Iris pigment epithelial cell (primary cell): Measurements from ENCODE around the gene WWOX.
"Not testable (repeated sequence)": the region's sequence is repeated elsewhere in the genome, so short reads cannot be mapped to it uniquely, and the experiment has no call there.

Experiments used
- DNase-seq: peaks from one replicate; pipeline ENCODE4 v3.0.0-alpha.2; 2011; ENCODE audit warnings: low read depth

The WWOX gene

DNA sequence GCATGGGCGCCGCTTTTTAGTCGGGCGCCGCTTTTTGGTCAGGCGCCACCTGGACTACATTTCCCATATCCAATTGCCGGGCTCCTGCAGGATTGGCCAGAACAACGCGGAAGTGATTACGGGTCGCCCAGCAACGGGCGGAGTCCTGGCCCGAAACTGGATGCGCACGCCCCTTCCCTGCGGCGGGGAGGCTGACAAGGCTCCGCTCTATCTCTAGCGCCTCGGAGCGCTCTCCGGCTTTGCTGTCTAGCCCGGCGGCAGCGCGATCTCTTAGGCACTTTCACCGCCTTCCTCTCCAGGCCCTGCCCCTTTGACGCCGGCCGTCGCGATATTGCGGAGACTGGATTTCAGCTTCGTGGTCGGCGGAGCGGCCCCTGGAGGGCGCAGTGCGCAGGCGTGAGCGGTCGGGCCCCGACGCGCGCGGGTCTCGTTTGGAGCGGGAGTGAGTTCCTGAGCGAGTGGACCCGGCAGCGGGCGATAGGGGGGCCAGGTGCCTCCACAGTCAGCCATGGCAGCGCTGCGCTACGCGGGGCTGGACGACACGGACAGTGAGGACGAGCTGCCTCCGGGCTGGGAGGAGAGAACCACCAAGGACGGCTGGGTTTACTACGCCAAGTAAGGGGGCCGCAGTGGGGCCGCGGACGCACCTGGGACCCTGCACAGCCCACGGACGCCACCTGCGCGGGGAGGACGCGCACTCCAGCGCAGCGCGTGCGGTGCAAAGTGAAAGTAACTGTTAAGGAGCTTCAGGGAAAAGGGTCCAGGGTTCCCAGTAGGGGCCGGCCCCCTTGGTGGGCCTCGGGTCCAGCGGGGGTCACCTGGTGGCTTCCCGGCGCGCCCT, at the start of gene WWOX:
TSS of gene WWOX (plus strand) at position 384 of the 841 bp plus-strand sequence.
- peak; percentile 99 for DNase-seq

GRCh38 chr16:78050734-78051400, 48.6 kb upstream of the WWOX start:
- DNase-seq, result no peak

GRCh38 chr16:78057803-78058564, 41.5 kb upstream of the WWOX start:
- DNase-seq, result no peak

GRCh38 chr16:78059806-78060205, 39.6 kb upstream of the WWOX start:
- DNase-seq, result not testable (repeated sequence)

DNA sequence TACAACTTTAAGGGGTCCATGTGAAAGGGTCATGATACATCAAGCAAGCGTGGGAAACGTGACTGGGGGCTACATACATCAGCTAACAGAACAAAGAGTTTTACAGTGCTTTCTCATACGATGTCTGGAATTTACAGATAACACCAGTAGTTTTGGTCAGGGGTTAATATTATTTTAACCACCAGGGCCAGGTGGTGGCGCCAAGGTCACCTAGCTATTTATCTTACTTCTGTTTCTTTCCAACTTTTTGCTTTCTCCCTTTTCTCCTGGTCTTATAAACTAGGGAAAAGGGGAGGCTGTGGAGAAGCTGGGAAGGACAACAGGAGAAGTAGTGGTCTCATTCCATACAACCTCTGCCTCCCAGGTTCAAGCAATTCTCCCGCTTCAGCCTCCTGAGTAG, 39.2 kb upstream of the WWOX start:
- DNase-seq, result no peak

DNA sequence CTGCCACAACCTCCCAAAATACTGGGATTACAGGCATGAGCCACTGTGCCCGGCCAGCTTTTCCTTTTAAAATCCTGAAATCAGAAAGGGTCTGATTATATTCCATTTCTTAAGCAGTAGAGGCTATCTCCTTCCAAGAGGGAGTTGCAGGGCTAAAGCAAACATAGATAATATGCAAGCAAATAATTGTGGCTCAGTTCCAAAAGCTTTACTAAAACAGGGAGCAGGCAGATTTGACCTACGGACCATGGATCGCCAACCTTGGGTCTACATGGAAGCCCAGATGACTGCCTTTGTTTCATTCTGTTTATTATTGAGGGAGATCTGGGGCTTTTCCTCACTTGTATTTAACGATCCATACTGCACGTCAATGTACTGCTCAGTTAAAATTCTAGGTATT, 38.6 kb upstream of the WWOX start:
- DNase-seq, result no peak

- peak; percentile 1 for DNase-seq
Measured at GRCh38 chr16:78065319-78065718, 34.1 kb upstream of the WWOX start.

DNA sequence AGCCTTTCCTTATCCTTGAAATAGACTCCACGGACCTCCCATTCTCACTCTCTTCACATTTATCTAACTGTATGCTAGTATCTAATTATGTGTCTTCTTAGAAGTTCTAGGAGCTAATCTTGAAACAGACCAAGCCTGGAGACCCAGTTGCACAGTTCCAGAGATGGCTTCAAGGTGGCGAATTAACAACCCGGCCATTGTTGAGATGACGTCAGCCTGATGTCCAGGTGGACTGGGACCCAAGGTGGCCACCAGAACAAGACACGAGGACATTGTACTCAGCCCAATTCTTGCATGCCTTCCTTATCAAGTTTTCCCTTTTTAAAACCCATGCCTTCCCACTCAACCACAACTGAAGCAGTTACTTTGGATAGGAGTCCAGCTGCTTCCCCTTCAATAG, 29.5 kb upstream of the WWOX start:
- DNase-seq, result no peak

DNA sequence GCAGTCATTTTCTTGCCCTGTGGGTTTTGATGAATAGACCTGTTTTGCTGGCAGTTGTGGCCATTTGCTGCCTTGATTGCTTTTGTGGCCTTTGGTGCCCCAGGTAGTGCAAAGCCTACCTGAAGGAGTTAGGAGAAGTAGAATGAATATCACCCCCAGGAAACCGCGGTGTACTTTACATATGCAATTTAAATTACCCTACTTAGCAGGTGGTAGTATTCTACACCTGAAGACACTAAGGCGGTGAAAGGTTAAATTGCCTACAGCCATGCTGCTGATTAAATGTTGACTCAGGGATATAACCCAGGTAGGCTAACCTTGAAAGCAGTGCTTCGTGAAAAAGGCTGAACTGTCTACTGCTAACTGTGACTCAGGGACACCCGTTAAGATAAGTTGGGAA, 27.2 kb upstream of the WWOX start:
- DNase-seq, result no peak

- no peak for DNase-seq
Measured at GRCh38 chr16:78075800-78076199, 23.7 kb upstream of the WWOX start.

GRCh38 chr16:78081341-78081740, 18.1 kb upstream of the WWOX start:
- no peak for DNase-seq

DNA sequence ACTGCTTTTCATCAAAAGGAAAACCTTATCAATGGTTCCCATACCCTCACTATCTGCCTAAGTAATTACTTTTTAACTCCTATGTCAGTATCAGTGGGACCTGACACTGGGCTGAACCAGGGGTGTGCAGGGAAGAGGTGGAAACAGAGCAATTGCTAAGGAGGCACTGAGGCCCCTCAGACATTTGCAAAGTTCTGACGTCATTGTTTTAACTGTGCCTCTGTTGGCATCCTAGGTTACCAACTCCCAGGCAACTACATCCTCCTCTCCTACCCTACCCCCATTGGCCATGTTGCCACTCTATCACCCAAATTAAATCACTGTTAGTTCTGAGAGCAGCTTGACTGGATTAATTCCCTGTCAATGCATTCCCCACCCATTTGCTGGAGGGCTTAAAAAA, 8.0 kb upstream of the WWOX start:
- no peak for DNase-seq

GRCh38 chr16:78092758-78093157, 6.7 kb upstream of the WWOX start:
- DNase-seq, result no peak

DNA sequence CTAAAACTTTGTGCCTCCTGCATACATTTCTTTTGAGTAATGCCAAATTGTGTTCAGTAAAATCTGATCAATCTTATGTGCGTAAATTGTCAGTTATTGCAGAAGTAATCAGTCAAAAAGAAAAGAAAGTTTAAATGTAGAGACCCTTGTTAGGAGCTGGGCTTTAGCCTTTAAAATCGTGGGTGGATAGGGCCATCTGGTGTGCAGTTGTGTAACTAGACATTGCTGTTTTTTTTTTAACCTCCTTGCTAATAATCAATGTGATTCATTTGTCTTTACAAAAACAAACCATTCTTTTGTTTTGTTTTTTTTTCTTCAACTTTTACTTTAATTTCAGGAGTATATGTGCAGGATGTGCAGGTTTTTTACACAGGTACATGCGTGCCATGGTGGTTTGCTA, 5.3 kb upstream of the WWOX start:
- peak; percentile 5 for DNase-seq

- no peak for DNase-seq
Measured at GRCh38 chr16:78094998-78095397, 4.5 kb upstream of the WWOX start.

DNA sequence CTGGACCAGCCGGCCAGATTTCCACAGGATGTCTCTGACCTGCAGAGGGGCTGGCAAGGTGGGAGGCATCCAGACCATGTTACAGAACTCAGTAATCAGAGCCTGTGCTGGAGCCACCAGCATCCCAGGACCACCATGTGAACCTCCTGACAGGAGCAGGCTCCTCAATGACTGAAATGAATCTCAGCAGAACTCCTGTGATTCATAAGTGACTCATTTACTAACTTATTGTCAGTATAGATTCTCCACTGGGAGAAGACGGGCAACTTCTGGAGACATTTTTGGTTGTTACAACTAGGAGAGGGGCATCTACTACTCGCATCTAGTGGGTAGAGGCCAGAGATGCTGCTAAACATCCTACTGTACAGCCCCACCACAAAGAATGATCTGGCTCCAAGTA, 3.1 kb upstream of the WWOX start:
- peak; percentile 3 for DNase-seq

DNA sequence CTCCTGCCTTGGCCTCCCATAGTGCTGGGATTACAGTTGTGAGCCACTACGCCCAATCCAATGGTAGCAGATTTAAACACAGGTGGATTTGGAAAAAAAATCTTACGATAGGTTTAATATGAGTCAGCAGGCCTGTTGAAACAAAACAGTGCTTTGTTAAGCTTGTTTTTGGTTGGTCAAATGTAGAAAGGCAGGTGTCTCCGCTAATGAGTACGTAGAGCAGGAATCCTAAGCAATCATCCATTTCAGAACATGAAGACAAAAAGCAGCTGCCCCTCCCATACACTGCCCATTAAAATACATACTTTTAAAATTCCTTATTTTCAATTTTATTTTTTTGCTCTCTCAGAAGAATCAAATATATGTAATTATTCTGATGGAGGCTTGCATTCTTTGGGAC, 1.9 kb upstream of the WWOX start:
- no peak for DNase-seq

- no peak for DNase-seq
Measured at GRCh38 chr16:78098087-78098486, 1.4 kb upstream of the WWOX start.

- DNase-seq, result no peak
Measured at GRCh38 chr16:78098595-78099270, 721 bp upstream of the WWOX start.

DNA sequence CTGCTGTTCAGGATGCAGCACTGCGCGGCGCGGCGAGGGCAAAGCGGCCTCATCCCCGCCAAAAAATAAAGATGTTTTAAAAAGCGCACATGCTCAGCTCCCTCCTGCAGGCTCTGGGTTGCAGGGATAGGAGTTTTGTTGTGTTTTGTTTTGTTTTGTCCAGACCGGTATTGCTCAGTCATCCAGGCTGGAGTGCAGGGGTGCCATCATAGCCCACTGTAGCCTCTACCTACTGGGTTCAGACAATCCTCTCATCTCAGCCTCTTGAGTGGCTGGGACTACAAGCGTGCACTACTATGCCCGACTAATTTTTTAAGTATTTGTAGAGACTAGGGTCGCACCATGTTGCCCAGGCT, 636 bp downstream of the WWOX start:
- DNase-seq, result peak; percentile 22

GRCh38 chr16:78102122-78102660, 2.7 kb downstream of the WWOX start:
- DNase-seq, result no peak

DNA sequence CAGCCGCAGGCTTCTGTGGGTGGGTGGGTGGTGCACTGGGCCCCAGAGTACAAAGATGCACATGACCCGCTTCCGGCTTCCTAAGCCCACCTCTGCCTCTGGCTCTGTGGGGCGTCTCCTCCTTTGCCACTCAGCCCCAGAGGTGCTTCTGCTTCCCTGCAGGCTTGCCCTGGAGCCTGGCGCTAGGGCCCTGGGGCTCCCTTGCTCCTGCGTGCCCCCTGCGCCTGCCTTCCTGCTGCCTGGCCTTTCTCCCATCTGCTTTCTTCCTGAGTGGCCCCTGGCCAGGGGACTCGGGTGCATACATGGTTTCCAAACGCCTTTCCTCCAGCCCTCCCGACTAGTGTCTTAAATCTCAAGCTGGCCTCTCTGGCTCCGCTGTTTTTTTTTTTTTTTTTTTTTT, 3.4 kb downstream of the WWOX start:
- DNase-seq, result no peak
